IPS DF 6.9 (cell line): ENCODE data around the gene EYA3.

ENCODE experiments used
- DNase-seq: peaks from one replicate; pipeline ENCODE4 v3.0.0-alpha.2; 2013; ENCODE audit warnings: low read depth, low spot score
- H3K27ac ChIP-seq: one replicate; pipeline ENCODE4 v1.5.1; 2013; ENCODE audit warnings: low read length, control low read depth
- H3K27me3 ChIP-seq: 2 replicates; pipeline ENCODE4 v1.6.1; 2013; ENCODE audit warnings: mild to moderate bottlenecking, low read length; ENCODE audit not compliant: control insufficient read depth, insufficient read depth
- H3K36me3 ChIP-seq: 2 replicates; pipeline ENCODE4 v1.6.1; 2013; ENCODE audit warnings: low read length; ENCODE audit not compliant: control insufficient read depth, insufficient read depth
- H3K4me1 ChIP-seq: 2 replicates; pipeline ENCODE4 v1.6.1; 2013; ENCODE audit warnings: low read length; ENCODE audit not compliant: control insufficient read depth, insufficient read depth
- H3K4me3 ChIP-seq: 2 replicates; pipeline ENCODE4 v1.5.1; 2013; ENCODE audit warnings: mild to moderate bottlenecking, low read length
- H3K9me3 ChIP-seq: 2 replicates; pipeline ENCODE4 v1.6.1; 2013; ENCODE audit warnings: low read length, inconsistent platforms; ENCODE audit not compliant: control insufficient read depth, insufficient read depth
- WGBS: extraction: QIAGEN DNeasy Blood & Tissue Kit; methylation state at CpG from one replicate; pipeline ENCODE4 v1.1.7; 2013; ENCODE audit warnings: mixed read lengths, missing lambda C conversion rate; ENCODE audit not compliant: insufficient read length, insufficient coverage; 5-methylcytosine and 5-hydroxymethylcytosine counted together

The EYA3 gene

GRCh38 chr1:28087614-28088167 lies 719 bp downstream of the EYA3 start:
- no peak overlapping the region for H3K27ac ChIP-seq
- no peaks in the 10 kb centered on the region for H3K27me3 ChIP-seq
- no peaks in the 10 kb centered on the region for H3K9me3 ChIP-seq
- H3K4me3 ChIP-seq = peak overlapping the region; percentile 65; the same call in 1 of the 2 replicates
- WGBS = no CpG with 5 or more reads among the region's 16 CpGs
- H3K36me3 ChIP-seq = no peaks in the 10 kb centered on the region
- DNase-seq = no peak
- no peaks in the 10 kb centered on the region for H3K4me1 ChIP-seq

- Histone ChIP-seq H3K4me1 (no peaks in the 10 kb centered on the region), H3K27ac (no peak overlapping the region), H3K27me3 (no peaks in the 10 kb centered on the region), H3K36me3 (no peaks in the 10 kb centered on the region), H3K9me3 (no peaks in the 10 kb centered on the region), H3K4me3 (no peak overlapping the region)
- DNase-seq = no peak
- WGBS = no CpG with 5 or more reads among the region's 1 CpG
These were observed 1.8 kb downstream of the EYA3 start for GRCh38 chr1:28086651-28087050.

- Histone ChIP-seq H3K27ac (no peak overlapping the region), H3K4me3 (no peak overlapping the region), H3K4me1 (no peaks in the 10 kb centered on the region), H3K36me3 (no peaks in the 10 kb centered on the region), H3K27me3 (no peaks in the 10 kb centered on the region), H3K9me3 (no peaks in the 10 kb centered on the region)
- no peak for DNase-seq
- no CpG with 5 or more reads among the region's 5 CpGs for WGBS
These were observed 3.3 kb downstream of the EYA3 start for GRCh38 chr1:28085129-28085528.

GRCh38 chr1:28083876-28084275 lies 4.5 kb downstream of the EYA3 start:
- H3K27me3 ChIP-seq = no peaks in the 10 kb centered on the region
- DNase-seq = no peak
- no peaks in the 10 kb centered on the region for H3K9me3 ChIP-seq
- H3K36me3 ChIP-seq = no peaks in the 10 kb centered on the region
- no CpG with 5 or more reads among the region's 1 CpG for WGBS
- H3K27ac ChIP-seq = no peak overlapping the region
- H3K4me1 ChIP-seq = no peaks in the 10 kb centered on the region
- no peak overlapping the region for H3K4me3 ChIP-seq

- no peaks in the 10 kb centered on the region for H3K9me3 ChIP-seq
- H3K4me3 ChIP-seq = no peak overlapping the region
- H3K36me3 ChIP-seq = no peaks in the 10 kb centered on the region
- WGBS = no CpG with 5 or more reads among the region's 8 CpGs
- no peak for DNase-seq
- H3K4me1 ChIP-seq = no peaks in the 10 kb centered on the region
- no peak overlapping the region for H3K27ac ChIP-seq
- no peaks in the 10 kb centered on the region for H3K27me3 ChIP-seq
These were observed 9.5 kb downstream of the EYA3 start for GRCh38 chr1:28078680-28079626.

GRCh38 chr1:28078262-28078661 lies 10.1 kb downstream of the EYA3 start:
- H3K4me1 ChIP-seq = no peaks in the 10 kb centered on the region
- H3K27me3 ChIP-seq = no peaks in the 10 kb centered on the region
- WGBS = no CpG with 5 or more reads among the region's 4 CpGs
- H3K4me3 ChIP-seq = no peak overlapping the region
- no peak overlapping the region for H3K27ac ChIP-seq
- H3K9me3 ChIP-seq = no peaks in the 10 kb centered on the region
- no peaks in the 10 kb centered on the region for H3K36me3 ChIP-seq
- no peak for DNase-seq

- no peaks in the 10 kb centered on the region for H3K4me1 ChIP-seq
- no peaks in the 10 kb centered on the region for H3K36me3 ChIP-seq
- WGBS = no CpG with 5 or more reads among the region's 1 CpG
- no peaks in the 10 kb centered on the region for H3K9me3 ChIP-seq
- DNase-seq = no peak
- no peaks in the 10 kb centered on the region for H3K27me3 ChIP-seq
- H3K4me3 ChIP-seq = no peak overlapping the region
- H3K27ac ChIP-seq = no peak overlapping the region
These were observed 13.4 kb downstream of the EYA3 start for GRCh38 chr1:28074892-28075511.

- Histone ChIP-seq H3K36me3 (no peaks in the 10 kb centered on the region), H3K27ac (no peak overlapping the region), H3K4me1 (no peaks in the 10 kb centered on the region), H3K4me3 (no peak overlapping the region), H3K9me3 (no peaks in the 10 kb centered on the region), H3K27me3 (no peaks in the 10 kb centered on the region)
- DNase-seq = no peak
- WGBS = no CpG with 5 or more reads among the region's 1 CpG
These were observed 14.5 kb downstream of the EYA3 start for GRCh38 chr1:28073867-28074266.

- Histone ChIP-seq H3K36me3 (no peaks in the 10 kb centered on the region), H3K27me3 (no peaks in the 10 kb centered on the region), H3K4me1 (no peaks in the 10 kb centered on the region), H3K27ac (no peak overlapping the region), H3K9me3 (no peaks in the 10 kb centered on the region), H3K4me3 (no peak overlapping the region)
- no peak for DNase-seq
These were observed 16.6 kb downstream of the EYA3 start for GRCh38 chr1:28071813-28072212.

GRCh38 chr1:28070725-28071593 lies 17.5 kb downstream of the EYA3 start:
- Histone ChIP-seq H3K27me3 (no peaks in the 10 kb centered on the region), H3K9me3 (no peaks in the 10 kb centered on the region), H3K36me3 (no peaks in the 10 kb centered on the region), H3K27ac (no peak overlapping the region), H3K4me3 (no peak overlapping the region), H3K4me1 (no peaks in the 10 kb centered on the region)
- DNase-seq = no peak
- no CpG with 5 or more reads among the region's 11 CpGs for WGBS
